ENCODE data around the gene USP24. TPM values are rescaled to one million over a fixed set of nuclear protein-coding genes. Genes with fewer than 3 reads are reported as not detected.

The USP24 gene
- total RNA-seq, 1 experiment from 2014 or later = 35.3 TPM

DNA sequence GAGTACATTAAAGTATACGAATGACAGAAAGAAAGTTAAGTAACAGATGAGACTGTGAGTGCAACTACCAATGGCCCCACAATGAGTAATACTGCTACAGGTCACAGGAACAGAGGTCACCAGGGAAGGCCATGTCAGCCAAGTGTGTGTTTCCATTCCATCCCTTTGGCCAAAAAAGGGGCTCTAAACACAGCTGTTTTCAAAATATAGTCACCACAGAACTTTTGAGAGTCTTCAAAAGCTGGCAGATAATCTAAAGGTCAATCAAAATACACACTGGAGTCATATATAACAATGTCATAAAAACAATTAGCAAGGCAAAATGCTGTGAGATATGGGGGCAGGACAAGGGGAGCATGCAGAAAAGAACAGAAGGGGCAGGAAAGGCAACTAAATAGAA, 10.2 kb downstream of the USP24 start:
- Mint-ChIP-seq H3K4me3 (no peak overlapping the region), H3K4me1 (peaks cover 12 to 22% of the 10 kb centered on the region in 2 experiments), H3K36me3 (ENCODE audit: insufficient read depth in 1 of 3, low read depth in 3 of 3) (peaks cover under 1 to 7% (median 5%) of the 10 kb centered on the region in 3 experiments; a peak in 5 of 7 replicates), H3K9me3 (peaks cover 0 to 4% of the 10 kb centered on the region in 2 experiments; a peak in 1 of 5 replicates), H3K27ac (peak overlapping the region in 2 of 3 experiments; percentile 27 to 39; a peak in 1 of 7 replicates), H3K27me3 (ENCODE audit: low read depth) (no peaks in the 10 kb centered on the region)
- no peaks in the 10 kb centered on the region for H3K9me3 ChIP-seq (ENCODE audit: control insufficient read depth, low read depth, low read length)
- no peak overlapping the region for H3K18ac ChIP-seq (ENCODE audit: insufficient read length, low read depth, low read length)
- H3K27me3 ChIP-seq (ENCODE audit: insufficient read depth, low read length) = no peaks in the 10 kb centered on the region
- H4K91ac ChIP-seq (ENCODE audit: insufficient read length, low read depth, low read length) = no peak overlapping the region
- no CpG with 5 or more reads among the region's 1 CpG for WGBS (ENCODE audit: extremely low coverage, insufficient read length, low lambda C conversion rate)
- H3K9ac ChIP-seq (ENCODE audit: extremely low read depth, insufficient read length, low read length) = no peak overlapping the region
- H3K79me2 ChIP-seq (ENCODE audit: insufficient read depth, low read length) = peaks cover 1% of the 10 kb centered on the region; the same call in 1 of the 2 replicates
- H3K4me2 ChIP-seq (ENCODE audit: insufficient read depth, insufficient read length, low read length) = no peak overlapping the region
- no peak overlapping the region for H3K23ac ChIP-seq (ENCODE audit: insufficient read length, low read depth, low read length)
- no peak overlapping the region for H2BK120ac ChIP-seq (ENCODE audit: low read depth, low read length, poor library complexity, severe bottlenecking)
- H4K20me1 ChIP-seq (ENCODE audit: control insufficient read depth, insufficient read depth, insufficient read length) = no peaks in the 10 kb centered on the region
- H3K14ac ChIP-seq (ENCODE audit: insufficient read depth, low read length) = no peak overlapping the region
- H2BK5ac ChIP-seq (ENCODE audit: insufficient read length, low read length) = no peak overlapping the region
- no peak overlapping the region for H4K5ac ChIP-seq (ENCODE audit: insufficient read length, low read depth, low read length)
- no peak overlapping the region for H3K56ac ChIP-seq (ENCODE audit: insufficient read length, low read depth, low read length)
- H2BK12ac ChIP-seq (ENCODE audit: insufficient read length, low read depth, low read length) = no peak overlapping the region
- no peaks in the 10 kb centered on the region; the same call in 1 of the 2 replicates for H3K4me1 ChIP-seq (ENCODE audit: insufficient read depth, low read length)
- H2AFZ ChIP-seq (ENCODE audit: low read length) = no peak overlapping the region
- no peak overlapping the region for H2BK15ac ChIP-seq (ENCODE audit: low read depth, low read length)
- no peaks in the 10 kb centered on the region for H3K23me2 ChIP-seq (ENCODE audit: insufficient read length, low read depth, low read length, poor library complexity, severe bottlenecking)
- no peak overlapping the region for H2AK5ac ChIP-seq (ENCODE audit: insufficient read length, low read length)
- TF ChIP-seq, protein P1, sequence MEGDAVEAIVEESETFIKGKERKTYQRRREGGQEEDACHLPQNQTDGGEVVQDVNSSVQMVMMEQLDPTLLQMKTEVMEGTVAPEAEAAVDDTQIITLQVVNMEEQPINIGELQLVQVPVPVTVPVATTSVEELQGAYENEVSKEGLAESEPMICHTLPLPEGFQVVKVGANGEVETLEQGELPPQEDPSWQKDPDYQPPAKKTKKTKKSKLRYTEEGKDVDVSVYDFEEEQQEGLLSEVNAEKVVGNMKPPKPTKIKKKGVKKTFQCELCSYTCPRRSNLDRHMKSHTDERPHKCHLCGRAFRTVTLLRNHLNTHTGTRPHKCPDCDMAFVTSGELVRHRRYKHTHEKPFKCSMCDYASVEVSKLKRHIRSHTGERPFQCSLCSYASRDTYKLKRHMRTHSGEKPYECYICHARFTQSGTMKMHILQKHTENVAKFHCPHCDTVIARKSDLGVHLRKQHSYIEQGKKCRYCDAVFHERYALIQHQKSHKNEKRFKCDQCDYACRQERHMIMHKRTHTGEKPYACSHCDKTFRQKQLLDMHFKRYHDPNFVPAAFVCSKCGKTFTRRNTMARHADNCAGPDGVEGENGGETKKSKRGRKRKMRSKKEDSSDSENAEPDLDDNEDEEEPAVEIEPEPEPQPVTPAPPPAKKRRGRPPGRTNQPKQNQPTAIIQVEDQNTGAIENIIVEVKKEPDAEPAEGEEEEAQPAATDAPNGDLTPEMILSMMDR (conservative IDR thresholded peaks at IDR 0.05) = no peak
- H3K27ac ChIP-seq (ENCODE audit: insufficient read length, low read depth, low read length) = no peak overlapping the region
- no peak overlapping the region for H4K8ac ChIP-seq (replicated peaks; ENCODE audit: insufficient read length, low read depth, low read length)
- peaks cover 2% of the 10 kb centered on the region for H3K79me1 ChIP-seq (ENCODE audit: insufficient read depth, low read depth, low read length, poor library complexity, severe bottlenecking)
- no peak overlapping the region for H3K4ac ChIP-seq (ENCODE audit: low read depth, low read length)
- no peak for DNase-seq
- H2BK20ac ChIP-seq (ENCODE audit: low read depth, low read length, poor library complexity, severe bottlenecking) = no peak overlapping the region
- H3T11ph ChIP-seq (ENCODE audit: low read length) = no peak overlapping the region

All from H9 (cell line).